Liver (tissue), 3 donors: Measurements from ENCODE around the gene AKAP10.

Experiments
- CTCF ChIP-seq: fragments of 150-350 bp; IDR thresholded peaks from 2 replicates; pipeline ENCODE4 v1.5.1; 2017; ENCODE audit warnings: improper control_type of control experiment, low read depth, low read length; ENCODE audit not compliant: missing input control
- FOXA1 ChIP-seq: IDR thresholded peaks from 2 replicates; pipeline ENCODE4 v1.6.1; 2016; ENCODE audit warnings: antibody characterized with exemption
- JUND ChIP-seq, 2 donors: IDR thresholded peaks; 2 replicates each; pipeline ENCODE4 v1.6.1; 2016; ENCODE audit warnings: antibody characterized with exemption in 2 of 2
- RAD21 ChIP-seq, 2 donors: IDR thresholded peaks; 2 replicates each; pipeline ENCODE4 v1.6.1; 2016; ENCODE audit warnings: antibody characterized with exemption in 2 of 2, mild to moderate bottlenecking in 2 of 2
- TAF1 ChIP-seq: conservative IDR thresholded peaks from 2 replicates; pipeline ENCODE4 v1.6.1; 2016; ENCODE audit warnings: antibody characterized with exemption, mild to moderate bottlenecking
- donor health status: healthy.
- donor health status: healthy.

DNA sequence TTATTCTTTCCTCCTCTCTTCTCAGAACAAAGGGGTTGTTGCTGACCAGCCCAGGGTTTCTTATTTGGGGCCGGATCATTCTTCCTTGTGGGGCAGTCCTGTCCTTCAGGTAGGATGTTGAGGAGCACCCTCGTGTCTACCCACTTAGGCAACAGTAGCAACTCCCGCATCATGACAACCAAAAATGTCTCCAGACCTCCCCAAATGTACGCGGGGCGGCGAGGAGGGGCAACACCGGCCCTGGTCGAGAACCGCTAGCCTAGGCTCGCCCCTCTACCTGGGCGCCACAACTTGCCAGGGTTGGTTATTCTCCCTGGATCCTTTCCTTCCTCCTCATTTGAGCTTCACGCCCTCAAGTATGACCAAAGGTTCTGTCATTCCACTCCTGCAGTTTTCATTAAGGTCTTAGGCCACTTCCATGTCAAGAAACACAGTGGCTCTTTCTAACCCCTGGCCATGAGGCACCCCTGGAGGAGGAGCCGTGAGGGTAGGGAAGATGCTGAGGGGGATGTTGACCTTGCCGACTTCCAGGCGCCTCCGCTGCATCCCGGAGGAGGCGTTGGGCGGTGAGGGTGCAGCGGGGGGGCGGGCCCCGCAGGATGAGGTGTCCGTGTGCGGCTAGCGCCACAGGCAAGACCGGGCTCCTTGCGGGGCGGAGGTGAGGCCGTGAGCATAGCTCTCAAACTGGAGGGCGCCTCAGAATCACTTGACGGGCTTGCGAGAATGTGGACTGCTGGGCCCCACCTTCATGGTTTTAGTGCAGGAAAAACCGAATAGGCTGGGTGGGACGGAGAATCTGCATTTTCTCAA is 30.8 kb upstream of the AKAP10 start:
- TF ChIP-seq FOXA1 (no peak), CTCF (no peak), RAD21 (IDR thresholded peaks at IDR 0.05) (no peak), TAF1 (no peak), JUND (IDR thresholded peaks at IDR 0.05) (no peak)
